AG04450 (cell line): Measurements from ENCODE around the gene NFATC2. TPM values are rescaled to one million over a fixed set of nuclear protein-coding genes. Genes with fewer than 3 reads are reported as not detected.

ENCODE experiments used
- CTCF ChIA-PET: fragments of 300-600, 350-600 bp; formaldehyde crosslinking; extraction: SDS; loops from one replicate; lab custom pipeline; 2022; ENCODE audit warnings: antibody characterized with exemption, inconsistent platforms; lab: Charles Lee
- POLR2A ChIA-PET: fragments of 350-600 bp; formaldehyde crosslinking; extraction: SDS; loops from one replicate; lab custom pipeline; 2021; ENCODE audit warnings: antibody characterized with exemption, inconsistent platforms; lab: Yijun Ruan, JAX
- DNase-seq: peaks from one replicate; pipeline ENCODE4 v3.0.0-alpha.2; 2011; ENCODE audit warnings: low read depth, low spot score
- H3K27ac ChIP-seq: one replicate; pipeline ENCODE4 v1.5.1; 2012; ENCODE audit warnings: low read depth, low read length, control low read depth
- H3K27me3 ChIP-seq: one replicate; pipeline ENCODE4 v1.6.0; 2012; ENCODE audit warnings: low read length; ENCODE audit not compliant: control insufficient read depth, insufficient read depth
- H3K4me3 ChIP-seq: 2 replicates; pipeline ENCODE4 v1.5.1; 2011; ENCODE audit warnings: mild to moderate bottlenecking, low read depth, low read length, control low read depth
- H3K9me3 ChIP-seq: 2 replicates; pipeline ENCODE4 v1.5.1; 2012; ENCODE audit warnings: low read length; ENCODE audit not compliant: control insufficient read depth, insufficient read depth
- CTCF ChIP-seq: IDR thresholded peaks from 2 replicates; pipeline ENCODE4 v1.5.1; 2011; ENCODE audit warnings: low read depth, low read length, control low read depth, inconsistent platforms
- polyA plus RNA-seq: library from polyadenylated mRNA; depleted of rRNA; stranded (reverse); fragments of >200 nt; gene quantifications from 2 replicates; pipeline ENCODE4 v1.2.3, GENCODE V29; 2011

The NFATC2 gene
- polyA plus RNA-seq, 1 experiment, result 0.07 TPM

- ChIA-PET CTCF (interaction anchor here (1.4 to 1.9 kb wide), 3 partner anchors 182 to 425 kb away, joined by 3 to 7 read pairs (median 4); no protein-coding TSS in a partner anchor), POLR2A (interaction anchor here (1.0 kb wide), 1 partner anchor 34 kb away, joined by 3 read pairs; no protein-coding TSS in a partner anchor)
- no peaks in the 10 kb centered on the region for H3K9me3 ChIP-seq
- DNase-seq, result no peak
- no peaks in the 10 kb centered on the region for H3K27me3 ChIP-seq
- H3K4me3 ChIP-seq, result no peak overlapping the region
- no peak for TF ChIP-seq CTCF
- no peak overlapping the region for H3K27ac ChIP-seq
Measured at GRCh38 chr20:51412333-51412871, 130.1 kb downstream of the NFATC2 start.

- no peak for DNase-seq
- TF ChIP-seq CTCF, result no peak
- ChIA-PET POLR2A (interaction anchor here (1.0 kb wide), 1 partner anchor 35 kb away, joined by 3 read pairs; no protein-coding TSS in a partner anchor), CTCF (interaction anchor here (1.4 to 1.9 kb wide), 3 partner anchors 183 to 424 kb away, joined by 3 to 7 read pairs (median 4); no protein-coding TSS in a partner anchor)
- H3K27ac ChIP-seq, result no peak overlapping the region
- H3K4me3 ChIP-seq, result no peak overlapping the region
- H3K9me3 ChIP-seq, result no peaks in the 10 kb centered on the region
- H3K27me3 ChIP-seq, result no peaks in the 10 kb centered on the region
Measured at GRCh38 chr20:51411870-51412269, 130.6 kb downstream of the NFATC2 start.

DNA sequence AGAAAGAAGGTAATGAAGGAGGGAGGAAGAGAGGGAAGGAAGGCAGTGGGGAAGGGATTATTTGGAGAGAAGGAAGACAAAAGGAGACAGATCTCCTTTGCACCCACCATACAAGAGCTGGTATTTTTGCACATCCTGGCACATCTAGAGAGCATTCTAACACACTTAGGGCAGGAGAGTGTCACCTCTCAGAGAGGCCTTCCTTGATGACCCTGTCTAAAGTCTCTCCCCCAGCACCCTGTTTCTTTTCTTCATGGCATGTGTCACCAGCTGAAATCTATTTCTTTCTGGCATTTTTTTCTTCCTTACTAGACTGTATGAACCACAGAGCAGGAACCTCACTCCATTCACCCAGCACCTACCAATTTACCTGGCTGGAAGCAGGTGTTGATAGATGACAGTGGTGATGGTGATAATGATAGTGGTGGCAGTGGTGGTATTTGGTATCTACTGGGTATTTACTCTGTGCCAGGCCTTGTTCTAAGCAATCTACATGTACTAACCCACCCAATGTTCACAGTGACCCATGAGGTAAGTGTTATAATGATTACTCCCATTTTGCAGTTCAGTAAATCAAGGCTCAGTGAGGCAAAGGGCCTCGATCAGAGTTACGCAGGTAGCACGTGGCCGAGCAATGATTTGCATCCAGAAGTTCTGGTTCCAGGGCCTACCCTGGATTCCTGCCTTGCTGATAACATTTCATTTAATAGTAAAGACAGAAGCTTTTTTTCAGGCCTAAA is 131.8 kb downstream of the NFATC2 start:
- Histone ChIP-seq H3K27ac (no peak overlapping the region), H3K4me3 (no peak overlapping the region), H3K9me3 (no peaks in the 10 kb centered on the region), H3K27me3 (no peaks in the 10 kb centered on the region)
- ChIA-PET POLR2A (interaction anchor here (0.7 kb wide), 2 partner anchors 11 to 101 kb away, joined by 7 to 9 read pairs; no protein-coding TSS in a partner anchor), CTCF (interaction anchor here (0.7 to 1.9 kb wide), 2 partner anchors 8 to 184 kb away, joined by 4 to 7 read pairs; no protein-coding TSS in a partner anchor)
- DNase-seq, result no peak
- no peak for TF ChIP-seq CTCF

DNA sequence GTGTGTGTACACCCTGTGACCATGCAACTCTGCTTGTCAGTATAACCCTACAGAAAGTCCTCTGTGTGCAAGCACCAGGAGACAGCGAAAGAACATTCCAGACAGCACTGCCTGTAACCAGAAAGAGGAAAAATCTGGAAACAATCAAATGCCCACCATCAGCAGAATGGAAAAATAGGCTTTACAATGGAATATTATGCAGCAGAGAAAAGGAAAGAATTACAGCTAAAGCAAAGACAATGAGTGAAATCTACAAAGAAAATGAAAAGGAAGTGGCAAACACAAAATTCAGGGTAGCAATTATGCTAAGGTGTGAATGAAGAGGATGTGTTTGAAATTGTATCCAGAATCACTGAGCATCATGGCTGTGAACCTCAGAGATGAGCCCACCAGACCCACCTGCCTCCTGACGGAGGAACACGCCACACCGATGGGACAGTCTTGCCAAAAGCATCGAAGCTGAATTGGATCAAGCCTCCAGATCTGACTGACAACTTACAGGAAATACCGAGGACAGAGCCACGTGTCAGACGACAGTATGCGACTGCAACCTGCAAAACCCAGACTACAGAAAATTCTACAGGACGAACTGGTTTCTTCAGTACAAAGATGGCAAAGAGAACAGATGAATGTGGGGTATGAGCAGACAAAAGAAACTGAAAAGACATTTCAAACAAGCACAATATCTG is 133.2 kb downstream of the NFATC2 start:
- Histone ChIP-seq H3K9me3 (no peaks in the 10 kb centered on the region), H3K27ac (no peak overlapping the region), H3K27me3 (no peaks in the 10 kb centered on the region), H3K4me3 (no peak overlapping the region)
- no peak for TF ChIP-seq CTCF
- ChIA-PET CTCF (no interaction called here), POLR2A (no interaction called here)
- DNase-seq, result no peak
